SK-N-SH (cell line): Measurements from ENCODE around the gene TMEM74B. TPM values are rescaled to one million over a fixed set of nuclear protein-coding genes. Genes with fewer than 3 reads are reported as not detected.

Source experiments
- CTCF ChIA-PET: fragments of 300-600, 350-600 bp; formaldehyde crosslinking; extraction: SDS; loops from one replicate; lab custom pipeline; 2021; lab: Yijun Ruan, JAX
- POLR2A ChIA-PET: fragments of 350-600 bp; sonication (Branson Sonifier 250); formaldehyde crosslinking; extraction: SDS; loops from one replicate; lab custom pipeline; 2020; ENCODE audit warnings: antibody characterized with exemption, inconsistent platforms; lab: Yijun Ruan, JAX
- DNase-seq: peaks from one replicate; pipeline ENCODE4 v3.0.0; 2012
- H2AFZ ChIP-seq: fragments of 200-600 bp; sonication (generic); 2 replicates; pipeline ENCODE4 v1.8.1; 2016; ENCODE audit warnings: antibody characterized with exemption, mild to moderate bottlenecking, low read depth
- H3F3A ChIP-seq: fragments of 200-600 bp; sonication (generic); replicated peaks from 2 replicates; pipeline ENCODE3; 2016; ENCODE audit warnings: antibody characterized with exemption, mild to moderate bottlenecking; ENCODE audit not compliant: insufficient read depth
- H3K27ac ChIP-seq, 2 experiments: fragments of 200-500 bp in 1 of 2; fragments of 200-600 bp in 1 of 2; sonication (Bioruptor generic) in 1 of 2; sonication (generic), shearing (Covaris generic) in 1 of 2; 2 replicates each; pipeline versions ENCODE4 v1.5.1 to v1.6.1; 2014 to 2016; ENCODE audit warnings: low read depth in 2 of 2, inconsistent platforms in 1 of 2, low read length in 1 of 2, mild to moderate bottlenecking in 1 of 2, mixed read lengths in 1 of 2
- H3K27me3 ChIP-seq: fragments of 200-600 bp; sonication (generic), shearing (Covaris generic); 2 replicates; pipeline ENCODE4 v1.6.1; 2016; ENCODE audit warnings: mixed run types; ENCODE audit not compliant: insufficient read depth
- H3K36me3 ChIP-seq, 2 experiments: fragments of 200-500 bp in 1 of 2; fragments of 200-600 bp in 1 of 2; sonication (Bioruptor generic) in 1 of 2; sonication (generic) in 1 of 2; replicated peaks in 1 of 2; 2 replicates each; pipeline versions ENCODE3 to v1.5.1; 2014 to 2016; ENCODE audit warnings: low read length in 1 of 2, mild to moderate bottlenecking in 1 of 2; ENCODE audit not compliant: insufficient read depth in 2 of 2, control insufficient read depth in 1 of 2
- H3K4me1 ChIP-seq, 2 experiments: fragments of 200-500 bp in 1 of 2; fragments of 200-600 bp in 1 of 2; sonication (Bioruptor generic) in 1 of 2; sonication (generic), shearing (Covaris generic) in 1 of 2; 2 replicates each; pipeline versions ENCODE4 v1.5.1 to v1.6.1; 2014 to 2016; ENCODE audit warnings: low read depth in 1 of 2, low read length in 1 of 2, mixed run types in 1 of 2; ENCODE audit not compliant: insufficient read depth in 2 of 2, control insufficient read depth in 1 of 2
- H3K4me2 ChIP-seq: fragments of 200-600 bp; sonication (generic), shearing (Covaris generic); 2 replicates; pipeline ENCODE4 v1.6.1; 2017; ENCODE audit warnings: mixed run types
- H3K4me3 ChIP-seq, 2 experiments: fragments of 200-500 bp in 1 of 2; fragments of 200-600 bp in 1 of 2; sonication (Bioruptor generic) in 1 of 2; sonication (generic), shearing (Covaris generic) in 1 of 2; 2 replicates each; pipeline versions ENCODE4 v1.5.1 to v1.8.1; 2014 to 2016; ENCODE audit warnings: low read depth in 2 of 2, inconsistent platforms in 1 of 2, low read length in 1 of 2, mild to moderate bottlenecking in 1 of 2, mixed read lengths in 1 of 2, moderate library complexity in 1 of 2
- H3K79me2 ChIP-seq: fragments of 200-600 bp; sonication (generic); 2 replicates; pipeline ENCODE4 v1.8.1; 2017; ENCODE audit warnings: mild to moderate bottlenecking; ENCODE audit not compliant: insufficient read depth
- H3K9ac ChIP-seq: fragments of 200-600 bp; sonication (generic); 2 replicates; pipeline ENCODE4 v1.6.1; 2017; ENCODE audit warnings: mixed run types
- H3K9me2 ChIP-seq: fragments of 200-600 bp; sonication (generic); 2 replicates; pipeline ENCODE4 v1.6.1; 2017; ENCODE audit warnings: mixed run types
- H3K9me3 ChIP-seq: fragments of 200-600 bp; sonication (generic); 2 replicates; pipeline ENCODE4 v1.6.1; 2017; ENCODE audit warnings: mixed run types, mild to moderate bottlenecking, moderate library complexity
- H4K20me1 ChIP-seq: fragments of 200-600 bp; sonication (generic); 2 replicates; pipeline ENCODE4 v1.6.1; 2017; ENCODE audit warnings: mild to moderate bottlenecking, mixed run types; ENCODE audit not compliant: insufficient read depth
- CHD2 ChIP-seq: fragments of 150-350 bp; IDR thresholded peaks from 2 replicates; pipeline ENCODE4 v1.6.1; 2018; ENCODE audit warnings: low read length; ENCODE audit not compliant: partially characterized antibody
- EP300 ChIP-seq, 2 experiments: IDR thresholded peaks; 2 replicates each; pipeline versions ENCODE4 v1.4.0 to v1.6.1; 2012; ENCODE audit warnings: borderline replicate concordance in 1 of 2, low read depth in 1 of 2, low read length in 1 of 2
- MEF2A ChIP-seq: IDR thresholded peaks from 2 replicates; pipeline ENCODE4 v1.4.0; 2012; ENCODE audit warnings: low read depth, borderline replicate concordance
- MXI1 ChIP-seq: IDR thresholded peaks from 2 replicates; pipeline ENCODE4 v1.6.1; 2012; ENCODE audit warnings: mild to moderate bottlenecking, low read depth, low read length, improper control_type of control experiment
- NFIC ChIP-seq: IDR thresholded peaks from 2 replicates; pipeline ENCODE4 v1.4.0; 2012; ENCODE audit warnings: borderline replicate concordance
- NRF1 ChIP-seq: IDR thresholded peaks from 2 replicates; pipeline ENCODE4 v1.6.1; 2012; ENCODE audit warnings: low read depth, mild to moderate bottlenecking, low read length
- RCOR1 ChIP-seq: fragments of 150-350 bp; IDR thresholded peaks from 2 replicates; pipeline ENCODE4 v1.6.1; 2017; ENCODE audit warnings: antibody characterized with exemption, low read length
- REST ChIP-seq: IDR thresholded peaks from 2 replicates; pipeline ENCODE4 v1.6.1; 2012; ENCODE audit warnings: mild to moderate bottlenecking, low read depth, low read length, moderate library complexity
- RXRA ChIP-seq: IDR thresholded peaks from 2 replicates; pipeline ENCODE4 v1.4.0; 2012; ENCODE audit warnings: low read depth, mild to moderate bottlenecking, borderline replicate concordance
- SIN3A ChIP-seq: IDR thresholded peaks from 2 replicates; pipeline ENCODE4 v1.6.1; 2012; ENCODE audit warnings: low read depth, mild to moderate bottlenecking, low read length, moderate library complexity, borderline replicate concordance
- SMC3 ChIP-seq: IDR thresholded peaks from 2 replicates; pipeline ENCODE4 v1.6.1; 2012; ENCODE audit warnings: low read depth, low read length, improper control_type of control experiment
- TEAD4 ChIP-seq: IDR thresholded peaks from 2 replicates; pipeline ENCODE4 v1.4.0; 2012; ENCODE audit warnings: mild to moderate bottlenecking, borderline replicate concordance; ENCODE audit not compliant: insufficient read depth
- WGBS: methylation state at CpG from one replicate; pipeline ENCODE4 v1.1.6; 2017; ENCODE audit warnings: low lambda C conversion rate; 5-methylcytosine and 5-hydroxymethylcytosine counted together
- polyA plus RNA-seq, 3 experiments: library from polyadenylated mRNA; depleted of rRNA; stranded (reverse); fragments of >200 nt; gene quantifications; 2 replicates each; pipeline ENCODE4 v1.2.3, GENCODE V29; 2012
- TF ChIP-seq, protein P1 (sequence below): IDR thresholded peaks from 2 replicates; pipeline ENCODE4 v1.4.0; 2012; ENCODE audit warnings: low read depth, borderline replicate concordance

Gene TMEM74B
- polyA plus RNA-seq, 1 of the 3 experiments (the other 2 are of a cell fraction) = 1.8 TPM

DNA sequence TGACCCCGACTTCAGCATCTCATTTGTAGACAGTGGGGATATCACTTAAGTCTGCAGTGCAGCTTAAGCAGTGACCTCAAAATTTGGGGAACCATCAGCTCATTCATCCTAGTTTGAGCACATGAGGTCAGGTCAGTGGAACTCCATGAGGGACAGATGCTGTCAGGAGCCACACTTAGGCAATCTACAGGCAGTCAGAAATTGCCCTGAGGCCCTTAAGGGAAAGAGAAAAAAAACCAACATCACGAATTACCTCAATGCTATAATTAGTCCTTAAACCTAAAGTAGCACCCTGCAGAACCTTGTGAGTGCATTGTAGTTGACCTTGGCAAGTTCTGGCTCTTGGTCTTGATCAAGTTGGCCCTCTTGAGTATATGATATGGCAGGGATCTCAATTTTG lies 21.1 kb downstream of the TMEM74B start:
- ChIA-PET CTCF (interaction anchor here (1.2 to 1.7 kb wide), 2 partner anchors 14 to 22 kb away, joined by 3 to 5 read pairs; no protein-coding TSS in a partner anchor), POLR2A (no interaction called here)
- Histone ChIP-seq H3K4me3 (no peak overlapping the region), H3K27me3 (no peaks in the 10 kb centered on the region), H3K9me3 (no peaks in the 10 kb centered on the region), H3K4me2 (no peak overlapping the region), H3K4me1 (no peaks in the 10 kb centered on the region), H2AFZ (no peak overlapping the region), H3K9ac (no peak overlapping the region)
- WGBS = 91% methylated on average over 1 of the region's 2 CpGs
- DNase-seq = no peak
- TF ChIP-seq NRF1 = no peak
- TF ChIP-seq MXI1 = no peak
- no peak for TF ChIP-seq REST
- TF ChIP-seq MEF2A = no peak
- no peak for TF ChIP-seq CHD2
- no peak for TF ChIP-seq NFIC
- TF ChIP-seq SMC3 = no peak
- no peak for TF ChIP-seq SIN3A
- TF ChIP-seq, protein P1, sequence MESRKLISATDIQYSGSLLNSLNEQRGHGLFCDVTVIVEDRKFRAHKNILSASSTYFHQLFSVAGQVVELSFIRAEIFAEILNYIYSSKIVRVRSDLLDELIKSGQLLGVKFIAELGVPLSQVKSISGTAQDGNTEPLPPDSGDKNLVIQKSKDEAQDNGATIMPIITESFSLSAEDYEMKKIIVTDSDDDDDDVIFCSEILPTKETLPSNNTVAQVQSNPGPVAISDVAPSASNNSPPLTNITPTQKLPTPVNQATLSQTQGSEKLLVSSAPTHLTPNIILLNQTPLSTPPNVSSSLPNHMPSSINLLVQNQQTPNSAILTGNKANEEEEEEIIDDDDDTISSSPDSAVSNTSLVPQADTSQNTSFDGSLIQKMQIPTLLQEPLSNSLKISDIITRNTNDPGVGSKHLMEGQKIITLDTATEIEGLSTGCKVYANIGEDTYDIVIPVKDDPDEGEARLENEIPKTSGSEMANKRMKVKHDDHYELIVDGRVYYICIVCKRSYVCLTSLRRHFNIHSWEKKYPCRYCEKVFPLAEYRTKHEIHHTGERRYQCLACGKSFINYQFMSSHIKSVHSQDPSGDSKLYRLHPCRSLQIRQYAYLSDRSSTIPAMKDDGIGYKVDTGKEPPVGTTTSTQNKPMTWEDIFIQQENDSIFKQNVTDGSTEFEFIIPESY = no peak
- TF ChIP-seq EP300 (IDR thresholded peaks at IDR 0.05; ENCODE audit: borderline replicate concordance in 1 of 2, low read depth in 1 of 2, low read length in 1 of 2) = no peak
- TF ChIP-seq TEAD4 = no peak
- no peak for TF ChIP-seq RXRA
- no peak for TF ChIP-seq RCOR1
- TF ChIP-seq, all 33 proteins: peak for 0
- Histone ChIP-seq H3K79me2 (no peaks in the 10 kb centered on the region), H3K27ac (no peak overlapping the region), H3K36me3 (peaks cover 25 to 82% of the 10 kb centered on the region in 2 experiments), H3K9me2 (no peaks in the 10 kb centered on the region), H3F3A (no peaks in the 10 kb centered on the region), H4K20me1 (no peaks in the 10 kb centered on the region; the same call in 1 of the 2 replicates)
